GM12801 (cell line): ENCODE results near the gene PLPPR1.

ENCODE experiments used
- TF ChIP-seq, protein P1 (sequence below): IDR thresholded peaks from one replicate; pipeline ENCODE4 v1.5.1; 2011; ENCODE audit warnings: control low read depth; ENCODE audit not compliant: insufficient read length; ENCODE audit errors: extremely low read depth

PLPPR1 gene

DNA sequence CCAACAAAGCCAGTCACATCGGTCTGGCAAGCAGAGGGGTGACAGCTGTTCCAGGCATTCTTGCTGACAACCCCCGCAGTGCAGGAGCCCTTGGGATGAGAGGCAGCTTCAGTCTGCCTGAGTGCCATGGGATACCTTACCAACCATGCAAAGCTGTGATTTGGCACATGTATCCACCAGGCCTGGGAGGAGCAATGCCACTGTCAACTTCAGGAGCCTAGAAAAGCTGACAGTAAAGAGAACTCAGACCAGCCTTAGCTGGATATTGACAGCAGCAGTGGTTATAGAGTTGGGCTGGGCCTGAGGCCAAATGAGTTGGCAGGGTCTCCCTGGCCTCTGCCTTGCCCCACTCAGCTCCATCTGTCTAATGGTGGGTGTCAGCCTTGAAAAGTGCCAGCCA is 10.1 kb upstream of the PLPPR1 start:
- TF ChIP-seq, protein P1, sequence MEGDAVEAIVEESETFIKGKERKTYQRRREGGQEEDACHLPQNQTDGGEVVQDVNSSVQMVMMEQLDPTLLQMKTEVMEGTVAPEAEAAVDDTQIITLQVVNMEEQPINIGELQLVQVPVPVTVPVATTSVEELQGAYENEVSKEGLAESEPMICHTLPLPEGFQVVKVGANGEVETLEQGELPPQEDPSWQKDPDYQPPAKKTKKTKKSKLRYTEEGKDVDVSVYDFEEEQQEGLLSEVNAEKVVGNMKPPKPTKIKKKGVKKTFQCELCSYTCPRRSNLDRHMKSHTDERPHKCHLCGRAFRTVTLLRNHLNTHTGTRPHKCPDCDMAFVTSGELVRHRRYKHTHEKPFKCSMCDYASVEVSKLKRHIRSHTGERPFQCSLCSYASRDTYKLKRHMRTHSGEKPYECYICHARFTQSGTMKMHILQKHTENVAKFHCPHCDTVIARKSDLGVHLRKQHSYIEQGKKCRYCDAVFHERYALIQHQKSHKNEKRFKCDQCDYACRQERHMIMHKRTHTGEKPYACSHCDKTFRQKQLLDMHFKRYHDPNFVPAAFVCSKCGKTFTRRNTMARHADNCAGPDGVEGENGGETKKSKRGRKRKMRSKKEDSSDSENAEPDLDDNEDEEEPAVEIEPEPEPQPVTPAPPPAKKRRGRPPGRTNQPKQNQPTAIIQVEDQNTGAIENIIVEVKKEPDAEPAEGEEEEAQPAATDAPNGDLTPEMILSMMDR, result no peak

DNA sequence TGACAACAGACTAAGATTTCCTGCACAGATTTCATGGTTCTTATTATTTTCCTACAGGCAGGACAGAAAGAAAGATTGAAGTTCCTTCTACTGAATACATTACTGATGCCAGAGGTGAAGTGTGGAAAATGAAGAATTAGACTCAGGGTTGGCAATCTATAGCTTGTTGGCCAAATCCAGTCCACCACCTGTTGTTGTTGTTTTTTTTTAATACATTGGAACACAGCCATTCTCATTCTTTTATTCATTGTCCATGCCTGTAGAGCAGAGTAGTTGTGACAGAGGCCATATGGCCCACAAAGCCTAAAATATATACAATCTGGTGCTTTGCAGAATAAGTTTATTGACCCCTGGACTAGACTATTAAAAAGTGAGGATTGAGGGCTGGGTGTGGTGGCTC is 5.8 kb upstream of the PLPPR1 start:
- TF ChIP-seq, protein P1, result no peak

DNA sequence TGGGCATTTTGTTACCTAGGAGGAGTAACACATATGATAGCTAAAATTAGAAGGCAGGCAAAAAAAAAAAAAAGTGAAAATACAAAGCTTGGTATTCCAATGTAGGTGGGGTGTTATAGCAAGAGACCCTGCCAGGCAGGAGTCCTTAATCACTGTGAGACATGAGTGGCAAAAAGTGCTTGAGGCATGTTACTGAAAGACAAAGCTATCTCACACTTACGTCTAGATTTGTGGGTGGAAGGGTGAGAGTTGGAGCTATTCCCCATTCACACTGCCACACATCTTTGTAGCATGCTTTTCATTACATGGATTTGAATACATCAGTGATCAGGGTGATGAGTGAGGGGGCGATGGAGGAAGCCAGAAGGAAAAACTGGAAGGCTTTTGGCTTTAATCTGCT is 2.6 kb upstream of the PLPPR1 start:
- TF ChIP-seq, protein P1, result no peak

DNA sequence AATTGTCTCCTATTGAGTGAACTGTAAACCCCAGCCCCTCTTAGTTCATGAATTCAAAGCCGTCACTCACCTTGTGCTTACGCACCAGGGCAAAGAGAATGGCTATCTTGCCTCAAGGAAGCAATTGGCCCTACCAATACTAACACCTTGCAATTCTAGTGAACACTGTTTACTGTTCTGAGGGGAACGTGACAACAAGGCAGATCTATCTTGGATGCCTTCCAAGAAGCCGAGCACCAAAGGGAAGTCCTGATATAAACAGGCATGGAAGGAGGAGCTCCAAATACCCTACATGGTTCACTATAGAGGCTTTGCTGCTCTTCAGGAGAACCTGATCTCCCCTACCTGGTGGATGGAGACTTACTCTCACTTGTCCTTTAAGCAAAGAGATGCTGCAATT is 1.7 kb upstream of the PLPPR1 start:
- TF ChIP-seq, protein P1, result no peak

DNA sequence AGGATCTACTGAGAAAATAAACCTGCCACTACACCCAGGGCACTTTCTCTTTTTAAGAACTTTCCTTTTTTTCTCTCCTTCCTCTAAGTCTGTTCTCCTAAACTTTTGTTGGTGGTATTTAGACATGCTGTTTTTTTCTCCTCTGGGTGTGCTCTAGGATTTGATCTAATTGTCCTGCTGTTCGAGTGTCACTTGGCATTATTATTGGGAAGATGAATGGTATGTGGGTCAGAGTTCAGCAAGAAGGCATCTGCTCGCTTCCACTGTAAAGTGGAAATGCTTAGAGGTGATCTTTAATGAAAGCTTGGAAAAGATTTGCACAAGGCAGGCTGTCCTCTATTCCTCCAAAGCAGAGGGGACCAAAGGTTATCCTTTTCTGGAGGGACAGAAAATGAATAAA is 1.3 kb upstream of the PLPPR1 start:
- TF ChIP-seq, protein P1, result no peak

DNA sequence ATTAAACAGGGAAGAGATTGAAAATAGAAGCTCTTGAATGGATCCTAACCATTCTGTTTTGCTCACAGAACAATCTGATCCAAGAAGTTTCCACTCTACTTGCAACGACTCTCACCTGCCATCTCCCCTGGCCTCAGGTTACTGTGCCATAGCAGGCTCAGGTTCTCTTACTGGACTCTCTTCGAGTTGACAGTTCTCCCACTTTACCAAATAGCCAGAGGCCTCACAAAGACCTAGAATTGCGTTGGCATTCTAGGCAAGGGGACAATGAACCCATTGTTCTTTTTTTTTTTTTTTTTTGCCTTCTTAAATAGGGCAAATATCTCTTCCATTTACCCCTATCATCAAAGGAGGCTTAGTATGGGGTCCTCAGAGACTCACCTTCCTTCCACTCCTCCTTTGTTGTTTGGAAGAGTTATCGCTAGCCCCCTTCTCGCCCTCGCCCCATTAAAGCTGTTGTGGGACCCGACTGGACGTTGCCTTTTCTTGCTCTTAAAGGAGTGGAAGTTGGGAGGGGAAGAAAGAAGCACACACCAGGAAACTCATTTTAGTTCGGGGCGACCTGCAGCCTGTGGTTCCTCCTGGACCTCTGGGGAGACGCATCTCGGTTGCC is 688 bp upstream of the PLPPR1 start:
- TF ChIP-seq, protein P1, result no peak

DNA sequence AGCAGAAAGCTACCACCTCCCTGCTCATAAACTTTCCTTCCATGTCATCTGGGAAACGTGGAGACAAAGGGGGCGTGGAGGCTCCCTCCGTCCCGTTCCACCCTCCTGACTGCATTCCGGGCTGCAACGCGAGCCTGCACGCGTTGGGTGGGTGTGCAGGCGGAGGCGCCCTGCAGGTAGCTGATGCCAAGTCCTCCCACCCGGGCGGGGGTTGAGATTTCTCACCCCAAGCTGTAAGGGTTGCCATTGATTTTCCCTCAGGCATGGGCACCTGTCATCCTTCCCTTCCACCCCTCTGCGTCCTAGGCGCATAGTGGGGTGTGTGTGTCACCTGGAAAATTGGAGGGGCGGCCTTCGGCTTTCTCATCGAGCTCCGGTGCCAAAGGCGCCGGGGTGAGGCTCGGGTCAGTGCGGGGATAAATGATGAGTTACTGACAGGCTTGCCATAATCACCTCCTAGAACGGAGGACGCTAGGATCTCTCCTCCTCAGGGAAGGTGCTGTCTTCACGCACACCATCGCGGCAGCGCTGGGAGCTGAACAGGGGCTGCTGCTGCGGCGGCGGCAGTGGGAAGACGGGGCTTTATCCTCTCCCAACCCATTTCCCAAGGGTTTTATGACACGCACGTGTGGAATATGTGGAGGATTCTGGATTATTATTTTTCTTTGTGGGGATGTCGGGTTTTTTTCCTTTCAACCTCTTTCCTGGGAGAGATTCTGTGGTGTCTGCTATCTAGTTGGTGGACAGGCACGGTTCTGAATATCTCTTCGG is 973 bp downstream of the PLPPR1 start:
- TF ChIP-seq, protein P1, result no peak
